Mesendoderm (in vitro differentiated cells): ENCODE measurements around the gene GPR22. TPM values are rescaled to one million over a fixed set of nuclear protein-coding genes. Genes with fewer than 3 reads are reported as not detected.

Experiments used
- DNase-seq: peaks from one replicate; pipeline ENCODE4 v3.0.0; 2013
- H2AK5ac ChIP-seq: 2 replicates; pipeline ENCODE4 v1.6.1; 2013; ENCODE audit warnings: low read length, inconsistent platforms
- H2BK120ac ChIP-seq: 2 replicates; pipeline ENCODE4 v1.6.1; 2013; ENCODE audit warnings: low read depth, mild to moderate bottlenecking, low read length, moderate library complexity, mixed read lengths
- H2BK15ac ChIP-seq: replicated peaks from 2 replicates; pipeline ENCODE4 v1.6.1; 2013; ENCODE audit warnings: low read depth, mild to moderate bottlenecking, moderate library complexity
- H2BK5ac ChIP-seq: 2 replicates; pipeline ENCODE4 v1.6.1; 2013; ENCODE audit warnings: low read length, inconsistent platforms
- H3K18ac ChIP-seq: 2 replicates; pipeline ENCODE4 v1.6.1; 2013; ENCODE audit warnings: mild to moderate bottlenecking, low read length, mixed read lengths
- H3K23ac ChIP-seq: one replicate; pipeline ENCODE4 v1.6.1; 2013; ENCODE audit warnings: low read length
- H3K27ac ChIP-seq: 2 replicates; pipeline ENCODE4 v1.5.1; 2013; ENCODE audit warnings: low read depth, mild to moderate bottlenecking, inconsistent platforms, low read length, moderate library complexity
- H3K27me3 ChIP-seq: 2 replicates; pipeline ENCODE4 v1.6.1; 2013; ENCODE audit warnings: low read length, control low read depth, mild to moderate bottlenecking, inconsistent platforms; ENCODE audit not compliant: insufficient read depth, poor library complexity
- H3K36me3 ChIP-seq: 2 replicates; pipeline ENCODE4 v1.6.1; 2013; ENCODE audit warnings: low read length, inconsistent platforms; ENCODE audit not compliant: control insufficient read depth, insufficient read depth
- H3K4ac ChIP-seq: one replicate; pipeline ENCODE4 v1.6.1; 2013; ENCODE audit warnings: low read depth, mild to moderate bottlenecking, low read length, moderate library complexity
- H3K4me1 ChIP-seq: 2 replicates; pipeline ENCODE4 v1.6.1; 2013; ENCODE audit warnings: low read depth, low read length, inconsistent platforms; ENCODE audit not compliant: control insufficient read depth
- H3K4me2 ChIP-seq: 2 replicates; pipeline ENCODE4 v1.6.1; 2013; ENCODE audit warnings: low read length
- H3K4me3 ChIP-seq: 2 replicates; pipeline ENCODE4 v1.5.1; 2013; ENCODE audit warnings: mild to moderate bottlenecking, low read length
- H3K56ac ChIP-seq: one replicate; pipeline ENCODE4 v1.6.1; 2013; ENCODE audit warnings: low read length
- H3K79me1 ChIP-seq: 2 replicates; pipeline ENCODE4 v1.6.1; 2013; ENCODE audit warnings: low read length, inconsistent platforms
- H3K79me2 ChIP-seq: 2 replicates; pipeline ENCODE4 v1.6.1; 2013; ENCODE audit warnings: mild to moderate bottlenecking, low read length; ENCODE audit not compliant: control insufficient read depth, insufficient read depth
- H3K9ac ChIP-seq: 2 replicates; pipeline ENCODE4 v1.6.1; 2013; ENCODE audit warnings: low read length, inconsistent platforms
- H4K5ac ChIP-seq: one replicate; pipeline ENCODE4 v1.6.1; 2013; ENCODE audit warnings: low read length
- H4K8ac ChIP-seq: one replicate; pipeline ENCODE4 v1.6.1; 2013; ENCODE audit warnings: low read depth, mild to moderate bottlenecking, control low read depth, low read length, moderate library complexity
- WGBS: extraction: QIAGEN DNeasy Blood & Tissue Kit; methylation state at CpG from one replicate; pipeline ENCODE4 v1.1.7; 2013; ENCODE audit warnings: low lambda C conversion rate, missing lambda C conversion rate; ENCODE audit not compliant: insufficient coverage; ENCODE audit errors: extremely low coverage; 5-methylcytosine and 5-hydroxymethylcytosine counted together
- small RNA-seq: library from polyadenylated mRNA; stranded (forward); fragments of <200 nt; extraction: miRNeasy Mini kit (QIAGEN cat#:217004); gene quantifications from one replicate; pipeline ENCODE3, GENCODE V24; 2013; ENCODE audit not compliant: insufficient read depth

Gene GPR22

DNA sequence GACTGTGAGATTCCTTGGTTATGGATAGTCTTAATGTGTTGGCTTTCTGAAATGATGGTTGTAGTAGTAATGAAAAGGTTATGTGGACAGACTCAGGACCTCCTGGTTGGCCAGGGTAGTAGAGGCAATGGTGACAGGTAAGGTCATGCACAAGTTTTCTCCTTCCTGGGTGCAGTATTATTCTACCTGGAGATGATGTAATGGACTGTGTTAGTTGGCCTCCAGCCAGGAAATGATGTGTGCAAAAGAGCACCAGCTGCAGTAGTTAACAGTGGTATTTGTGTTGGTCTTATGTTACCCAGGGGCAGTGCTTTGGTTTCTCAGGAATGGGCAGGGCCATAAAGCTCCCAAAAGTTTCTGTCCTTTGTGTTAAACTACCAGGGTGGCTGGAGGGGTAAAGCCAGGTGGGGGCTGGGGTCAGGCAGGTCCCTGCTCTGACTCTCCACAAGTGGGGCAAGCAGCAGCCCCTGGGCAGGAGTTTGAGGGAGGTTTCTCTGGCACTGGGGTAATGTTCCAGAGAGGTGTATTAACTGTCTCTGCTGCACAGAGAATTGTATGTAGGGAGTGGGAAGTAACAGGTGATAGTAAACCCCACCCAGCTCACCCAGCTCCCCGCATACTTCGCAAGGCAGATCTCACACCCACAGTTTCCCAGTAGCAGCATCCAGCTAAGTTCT is 36.3 kb downstream of the GPR22 start:
- Histone ChIP-seq H3K4ac (no peak overlapping the region), H2BK120ac (no peak overlapping the region), H3K27me3 (no peaks in the 10 kb centered on the region), H3K23ac (no peak overlapping the region), H4K5ac (no peak overlapping the region), H4K8ac (no peak overlapping the region), H3K56ac (no peak overlapping the region), H2AK5ac (no peak overlapping the region), H3K79me1 (no peaks in the 10 kb centered on the region), H3K27ac (no peak overlapping the region), H3K4me3 (no peak overlapping the region), H2BK15ac (no peak overlapping the region), H3K36me3 (no peaks in the 10 kb centered on the region), H2BK5ac (no peak overlapping the region), H3K9ac (no peak overlapping the region), H3K79me2 (no peaks in the 10 kb centered on the region), H3K18ac (no peak overlapping the region), H3K4me1 (no peaks in the 10 kb centered on the region), H3K4me2 (no peak overlapping the region)
- no CpG with 5 or more reads among the region's 2 CpGs for WGBS
- DNase-seq, result no peak

GRCh38 chr7:107506674-107507339 is 37.0 kb downstream of the GPR22 start:
- Histone ChIP-seq H3K79me2 (no peaks in the 10 kb centered on the region), H3K4ac (no peak overlapping the region), H3K79me1 (no peaks in the 10 kb centered on the region), H3K9ac (no peak overlapping the region), H3K4me3 (no peak overlapping the region), H2BK120ac (no peak overlapping the region), H3K23ac (no peak overlapping the region), H3K27me3 (no peaks in the 10 kb centered on the region), H4K8ac (no peak overlapping the region), H3K4me1 (no peaks in the 10 kb centered on the region), H3K18ac (no peak overlapping the region), H2BK5ac (no peak overlapping the region), H3K4me2 (no peak overlapping the region), H4K5ac (no peak overlapping the region), H3K27ac (no peak overlapping the region), H2AK5ac (no peak overlapping the region), H3K36me3 (no peaks in the 10 kb centered on the region), H2BK15ac (no peak overlapping the region), H3K56ac (no peak overlapping the region)
- WGBS, result no CpG with 5 or more reads among the region's 7 CpGs
- DNase-seq, result peak; percentile 30

Small RNAs within 50 kb of the gene (small RNA-seq; reads per million reads assigned to genes)
- gene AC002381.1, result not detected
